Measurements from ENCODE around the gene MKKS. TPM values are rescaled to one million over a fixed set of nuclear protein-coding genes. Genes with fewer than 3 reads are reported as not detected.

MKKS gene
- total and polyA plus RNA-seq, 2 donors (not counting 1 experiment from before 2014, with no cell fraction given): 6.0 to 12.6 TPM

GRCh38 chr20:10411673-10412072 is 22.3 kb downstream of the MKKS start:
- TF ChIP-seq CTCF (IDR thresholded peaks at IDR 0.05) (no peak), EZH2 (IDR thresholded peaks at IDR 0.05; ENCODE audit: borderline replicate concordance, insufficient read depth, low read depth, low read length, poor library complexity, severe bottlenecking) (no peak)
- Histone ChIP-seq H3K36me3 (replicated peaks in 1 of 2; ENCODE audit: control extremely low read depth in 1 of 2, control insufficient read depth in 1 of 2, extremely low read depth in 1 of 2, insufficient read depth in 2 of 2, low read length in 1 of 2) (peaks cover 2 to 12% of the 10 kb centered on the region in 2 experiments), H3K4me3 (ENCODE audit: control extremely low read depth in 1 of 5, extremely low read depth in 1 of 5, insufficient read depth in 1 of 5, low read depth in 2 of 5, low read length in 4 of 5) (no peak overlapping the region), H3K27me3 (replicated peaks in 1 of 4; ENCODE audit: control extremely low read depth in 1 of 4, control insufficient read depth in 3 of 4, insufficient read depth in 4 of 4, low read length in 3 of 4) (no peaks in the 10 kb centered on the region), H2AFZ (ENCODE audit: insufficient read depth, low read depth, low read length, poor library complexity, severe bottlenecking) (no peak overlapping the region), H4K20me1 (ENCODE audit: control insufficient read depth, insufficient read depth, low read length, poor library complexity, severe bottlenecking) (peaks cover 6% of the 10 kb centered on the region), H3K4me2 (replicated peaks; ENCODE audit: low read depth, low read length, poor library complexity, severe bottlenecking) (no peak overlapping the region), H3K27ac (ENCODE audit: low read length in 2 of 2) (no peak overlapping the region), H3K9me3 (ENCODE audit: control extremely low read depth in 1 of 3, control insufficient read depth in 2 of 3, insufficient read depth in 1 of 3, low read length in 2 of 3) (no peaks in the 10 kb centered on the region), H3K9ac (ENCODE audit: low read length) (no peak overlapping the region), H3K79me2 (ENCODE audit: control insufficient read depth, insufficient read depth, low read length) (no peaks in the 10 kb centered on the region), H3K4me1 (ENCODE audit: control insufficient read depth in 2 of 2, insufficient read depth in 2 of 2, low read length in 2 of 2) (no peaks in the 10 kb centered on the region)
- Mint-ChIP-seq H3K27me3 (no peaks in the 10 kb centered on the region), H3K9me3 (ENCODE audit: insufficient read depth) (no peaks in the 10 kb centered on the region), H3K4me3 (no peak overlapping the region), H3K4me1 (peaks cover 7% of the 10 kb centered on the region), H3K27ac (no peak overlapping the region)
- DNase-seq (no peak), ATAC-seq (ENCODE audit: low read depth) (no peak)
- ChIA-PET POLR2A (no interaction called here), CTCF (interaction anchor here (2.0 kb wide), 1 partner anchor 15 kb away, joined by 7 read pairs; no protein-coding TSS in a partner anchor)
- intact Hi-C loops (cut with micrococcal nuclease): no loop called here
- WGBS (ENCODE audit: insufficient coverage): no CpG with 5 or more reads among the region's 1 CpG

GRCh38 chr20:10408108-10408813 is 25.8 kb downstream of the MKKS start:
- Histone ChIP-seq H3K4me1 (ENCODE audit: control insufficient read depth in 2 of 2, insufficient read depth in 2 of 2, low read length in 2 of 2) (no peaks in the 10 kb centered on the region), H3K36me3 (replicated peaks in 1 of 2; ENCODE audit: control extremely low read depth in 1 of 2, control insufficient read depth in 1 of 2, extremely low read depth in 1 of 2, insufficient read depth in 2 of 2, low read length in 1 of 2) (peaks cover 7 to 16% of the 10 kb centered on the region in 2 experiments), H3K9ac (ENCODE audit: low read length) (no peak overlapping the region), H3K79me2 (ENCODE audit: control insufficient read depth, insufficient read depth, low read length) (no peaks in the 10 kb centered on the region), H4K20me1 (ENCODE audit: control insufficient read depth, insufficient read depth, low read length, poor library complexity, severe bottlenecking) (no peaks in the 10 kb centered on the region), H3K27ac (ENCODE audit: low read length in 2 of 2) (no peak overlapping the region), H3K4me2 (replicated peaks; ENCODE audit: low read depth, low read length, poor library complexity, severe bottlenecking) (no peak overlapping the region), H3K27me3 (replicated peaks in 1 of 4; ENCODE audit: control extremely low read depth in 1 of 4, control insufficient read depth in 3 of 4, insufficient read depth in 4 of 4, low read length in 3 of 4) (no peaks in the 10 kb centered on the region), H3K9me3 (ENCODE audit: control extremely low read depth in 1 of 3, control insufficient read depth in 2 of 3, insufficient read depth in 1 of 3, low read length in 2 of 3) (no peaks in the 10 kb centered on the region), H2AFZ (ENCODE audit: insufficient read depth, low read depth, low read length, poor library complexity, severe bottlenecking) (no peak overlapping the region), H3K4me3 (ENCODE audit: control extremely low read depth in 1 of 5, extremely low read depth in 1 of 5, insufficient read depth in 1 of 5, low read depth in 2 of 5, low read length in 4 of 5) (no peak overlapping the region)
- CTCF ChIA-PET: no interaction called here
- DNase-seq (no peak), ATAC-seq (ENCODE audit: low read depth) (no peak)
- Mint-ChIP-seq H3K9me3 (ENCODE audit: insufficient read depth) (no peaks in the 10 kb centered on the region), H3K4me3 (no peak overlapping the region), H3K27me3 (no peaks in the 10 kb centered on the region), H3K4me1 (peaks cover 3% of the 10 kb centered on the region), H3K27ac (no peak overlapping the region)
- TF ChIP-seq CTCF (IDR thresholded peaks at IDR 0.05) (no peak), EZH2 (IDR thresholded peaks at IDR 0.05; ENCODE audit: borderline replicate concordance, insufficient read depth, low read depth, low read length, poor library complexity, severe bottlenecking) (no peak)
- intact Hi-C loops (cut with micrococcal nuclease): no loop called here
- WGBS (ENCODE audit: insufficient coverage): no CpG with 5 or more reads among the region's 2 CpGs
- POLR2A ChIA-PET: no interaction called here
